Esophagus muscularis mucosa (tissue), 4 donors: ENCODE results near the gene ARFRP1. TPM values are rescaled to one million over a fixed set of nuclear protein-coding genes. Genes with fewer than 3 reads are reported as not detected.

Source experiments
- DNase-seq: peaks from one replicate; pipeline ENCODE4 v3.0.0-alpha.2; 2017; ENCODE audit errors: extremely low spot score
- H3K27ac ChIP-seq, 4 donors: fragments of 200-600 bp; sonication (generic); replicated peaks in 1 of 4; 1 replicate in 3 of 4; 2 replicates in 1 of 4; pipeline ENCODE4 v1.5.1; 2016 to 2019; ENCODE audit warnings: mild to moderate bottlenecking in 1 of 4
- H3K27me3 ChIP-seq, 4 donors: fragments of 200-600 bp; sonication (generic); one replicate each; pipeline versions ENCODE4 v1.5.1 to v1.6.0; 2016 to 2019
- H3K36me3 ChIP-seq, 4 donors: fragments of 200-600 bp; sonication (generic); one replicate each; pipeline ENCODE4 v1.5.1; 2016 to 2019
- H3K4me1 ChIP-seq, 4 donors: fragments of 200-600 bp; sonication (generic); one replicate each; pipeline ENCODE4 v1.5.1; 2016 to 2019
- H3K4me3 ChIP-seq, 4 donors: fragments of 200-600 bp; sonication (generic); 1 replicate in 2 of 4; 2 replicates in 2 of 4; pipeline ENCODE4 v1.5.1; 2016 to 2019; ENCODE audit warnings: mild to moderate bottlenecking in 4 of 4, moderate library complexity in 1 of 4
- H3K9me3 ChIP-seq, 4 donors: fragments of 200-600 bp; sonication (generic); 1 replicate in 3 of 4; 2 replicates in 1 of 4; pipeline ENCODE4 v1.5.1; 2016 to 2019
- CTCF ChIP-seq, 3 experiments: fragments of 200-600 bp in 2 of 3; fragments of 450-650 bp in 1 of 3; sonication (generic) in 2 of 3; IDR thresholded peaks; one replicate each; pipeline ENCODE4 v1.5.1; 2017 to 2019; ENCODE audit warnings: antibody characterized with exemption in 3 of 3, mild to moderate bottlenecking in 2 of 3, moderate library complexity in 1 of 3
- EP300 ChIP-seq: sonication (generic); formaldehyde crosslinking; IDR thresholded peaks from one replicate; pipeline ENCODE4 v1.6.1; 2017; ENCODE audit warnings: antibody characterized with exemption
- POLR2A ChIP-seq: fragments of 450-650 bp; IDR thresholded peaks from one replicate; pipeline ENCODE4 v1.6.1; 2017; ENCODE audit warnings: antibody characterized with exemption, moderate library complexity, mild to moderate bottlenecking, low read depth
- POLR2AphosphoS5 ChIP-seq, 2 donors: sonication (generic); formaldehyde crosslinking; IDR thresholded peaks; one replicate each; pipeline ENCODE4 v1.6.1; 2017; ENCODE audit warnings: antibody characterized with exemption in 2 of 2
- WGBS: methylation state at CpG from one replicate; pipeline ENCODE4 v1.1.5; 2018; 5-methylcytosine and 5-hydroxymethylcytosine counted together
- intact Hi-C: fragments of 100-400 bp; cut with DNase I; formaldehyde crosslinking; loops from one replicate; pipeline ENCODE4 v1.15.1; 2023
- total RNA-seq, 4 donors: library from RNA; depleted of rRNA; stranded (reverse); fragments of >200 nt; gene quantifications; one replicate each; pipeline versions ENCODE4 v1.1.0 to v1.2.1, GENCODE V29; 2016

ARFRP1 gene
- total RNA-seq, 4 donors from 2014 or later = 34.1 to 46.5 (median 44.6) TPM

- peak overlapping the region; percentile 31 to 64 (median 44) for H3K4me3 ChIP-seq
- DNase-seq = no peak
- H3K27ac ChIP-seq = peak overlapping the region in 1 of 4 donors; percentile 7
- TF ChIP-seq EP300 (no peak), POLR2AphosphoS5 (IDR thresholded peaks at IDR 0.05) (no peak), CTCF (IDR thresholded peaks at IDR 0.05) (no peak), POLR2A (no peak)
- H3K36me3 ChIP-seq = peaks cover 23 to 50% (median 42%) of the 10 kb centered on the region in 4 donors
- peaks cover 36 to 54% (median 44%) of the 10 kb centered on the region in 4 donors for H3K4me1 ChIP-seq
- H3K27me3 ChIP-seq = no peaks in the 10 kb centered on the region
- 44% methylated on average over 20 of the region's 30 CpGs for WGBS
- no peaks in the 10 kb centered on the region for H3K9me3 ChIP-seq
- intact Hi-C loops = no loop called here
Measured at GRCh38 chr20:63736893-63737694, 29.3 kb upstream of the ARFRP1 start.

- H3K4me1 ChIP-seq = peaks cover 26 to 44% (median 34%) of the 10 kb centered on the region in 4 donors
- H3K27me3 ChIP-seq = no peaks in the 10 kb centered on the region
- WGBS = 89% methylated on average over 24 of the region's 31 CpGs
- no peaks in the 10 kb centered on the region for H3K9me3 ChIP-seq
- TF ChIP-seq POLR2AphosphoS5 (IDR thresholded peaks at IDR 0.05) = peak in 1 of 2 donors; percentile 13
- TF ChIP-seq CTCF (IDR thresholded peaks at IDR 0.05) = no peak
- H3K4me3 ChIP-seq = peak within 1 kb of the TSS; percentile 31 to 64 (median 44)
- H3K36me3 ChIP-seq = peaks cover 23 to 43% (median 35%) of the 10 kb centered on the region in 4 donors
- intact Hi-C loops = no loop called here
- H3K27ac ChIP-seq = peak within 1 kb of the TSS in 1 of 4 donors; percentile 7
- DNase-seq = no peak
Measured at GRCh38 chr20:63735859-63736718, 28.3 kb upstream of the ARFRP1 start, which contains the start of gene LIME1. Gene LIME1, plus strand, starts transcription at chr20:63736664. Its CDS starts 886 bp downstream, at chr20:63737550.

- H3K36me3 ChIP-seq = peaks cover 23 to 46% (median 41%) of the 10 kb centered on the region in 4 donors
- intact Hi-C loops = no loop called here
- TF ChIP-seq EP300 (no peak), POLR2AphosphoS5 (IDR thresholded peaks at IDR 0.05) (no peak), POLR2A (no peak), CTCF (IDR thresholded peaks at IDR 0.05) (no peak)
- WGBS = 95% methylated on average over 43 of the region's 48 CpGs
- H3K9me3 ChIP-seq = no peaks in the 10 kb centered on the region
- H3K27ac ChIP-seq = no peak overlapping the region
- no peak for DNase-seq
- H3K27me3 ChIP-seq = no peaks in the 10 kb centered on the region
- H3K4me1 ChIP-seq = peaks cover 22 to 35% (median 25%) of the 10 kb centered on the region in 4 donors
- no peak overlapping the region for H3K4me3 ChIP-seq
Measured at GRCh38 chr20:63734946-63735858, 27.4 kb upstream of the ARFRP1 start.
